ENCODE data around the gene SASH1. TPM values are rescaled to one million over a fixed set of nuclear protein-coding genes. Genes with fewer than 3 reads are reported as not detected.

SASH1 gene
- total RNA-seq, 1 experiment from 2014 or later, result 39.1 TPM

- Histone ChIP-seq H3K4me3 (no peak overlapping the region), H3K9me3 (no peaks in the 10 kb centered on the region), H3K27me3 (no peaks in the 10 kb centered on the region), H3K36me3 (peaks cover 12% of the 10 kb centered on the region)
- no peak for DNase-seq
Measured at GRCh38 chr6:148323344-148323743, 19.3 kb upstream of the SASH1 start.

- Histone ChIP-seq H3K4me3 (no peak overlapping the region), H3K9me3 (no peaks in the 10 kb centered on the region)
- no peak for DNase-seq
Measured at GRCh38 chr6:148324297-148324985, 18.2 kb upstream of the SASH1 start.

GRCh38 chr6:148325316-148326068 is 17.1 kb upstream of the SASH1 start:
- Histone ChIP-seq H3K9me3 (no peaks in the 10 kb centered on the region), H3K4me3 (no peak overlapping the region), H3K36me3 (peaks cover 4% of the 10 kb centered on the region; the same call in 1 of the 2 replicates), H3K27me3 (no peaks in the 10 kb centered on the region)
- no peak for DNase-seq

More at GRCh38 chr6:148324297-148324985, 18.2 kb upstream of the SASH1 start:
- Histone ChIP-seq H3K36me3 (peaks cover 12% of the 10 kb centered on the region), H3K27me3 (no peaks in the 10 kb centered on the region)

- Histone ChIP-seq H3K4me3 (no peak overlapping the region), H3K9me3 (no peaks in the 10 kb centered on the region), H3K27me3 (no peaks in the 10 kb centered on the region), H3K36me3 (no peaks in the 10 kb centered on the region)
- no peak for DNase-seq
Measured at GRCh38 chr6:148328876-148329555, 13.6 kb upstream of the SASH1 start.

GRCh38 chr6:148329596-148330381 is 12.8 kb upstream of the SASH1 start:
- no peaks in the 10 kb centered on the region for H3K9me3 ChIP-seq
- peak; percentile 50 for DNase-seq
- H3K36me3 ChIP-seq, result no peaks in the 10 kb centered on the region
- no peaks in the 10 kb centered on the region for H3K27me3 ChIP-seq
- no peak overlapping the region for H3K4me3 ChIP-seq

GRCh38 chr6:148332088-148332487 is 10.6 kb upstream of the SASH1 start:
- DNase-seq, result no peak
- Histone ChIP-seq H3K27me3 (no peaks in the 10 kb centered on the region), H3K9me3 (no peaks in the 10 kb centered on the region), H3K4me3 (no peak overlapping the region), H3K36me3 (no peaks in the 10 kb centered on the region)

GRCh38 chr6:148336901-148337300 is 5.7 kb upstream of the SASH1 start:
- Histone ChIP-seq H3K36me3 (0 out of 2 replicates have a peak, but pooled peaks cover 3% of the 10 kb centered on the region), H3K4me3 (no peak overlapping the region), H3K9me3 (no peaks in the 10 kb centered on the region), H3K27me3 (no peaks in the 10 kb centered on the region)
- no peak for DNase-seq

- no peak overlapping the region for H3K4me3 ChIP-seq
- 0 out of 2 replicates have a peak, but pooled peaks cover 3% of the 10 kb centered on the region for H3K36me3 ChIP-seq
- H3K9me3 ChIP-seq, result no peaks in the 10 kb centered on the region
- no peaks in the 10 kb centered on the region for H3K27me3 ChIP-seq
- no peak for DNase-seq
Measured at GRCh38 chr6:148339766-148340165, 2.9 kb upstream of the SASH1 start.

GRCh38 chr6:148340586-148341297 is 1.9 kb upstream of the SASH1 start:
- H3K27me3 ChIP-seq, result no peaks in the 10 kb centered on the region
- no peak for DNase-seq
- H3K9me3 ChIP-seq, result no peaks in the 10 kb centered on the region
- H3K4me3 ChIP-seq, result no peak overlapping the region
- peaks cover 3% of the 10 kb centered on the region; the same call in 1 of the 2 replicates for H3K36me3 ChIP-seq

- no peak for DNase-seq
- no peaks in the 10 kb centered on the region for H3K9me3 ChIP-seq
- peak overlapping the region; percentile 53 for H3K4me3 ChIP-seq
- peaks cover 3% of the 10 kb centered on the region; the same call in 1 of the 2 replicates for H3K36me3 ChIP-seq
- H3K27me3 ChIP-seq, result no peaks in the 10 kb centered on the region
Measured at GRCh38 chr6:148342100-148342349, 613 bp upstream of the SASH1 start.

- no peaks in the 10 kb centered on the region for H3K27me3 ChIP-seq
- no peaks in the 10 kb centered on the region; the same call in 1 of the 2 replicates for H3K36me3 ChIP-seq
- peak overlapping the region; percentile 53 for H3K4me3 ChIP-seq
- no peak for DNase-seq
- H3K9me3 ChIP-seq, result no peaks in the 10 kb centered on the region
Measured at GRCh38 chr6:148343047-148343782, 577 bp downstream of the SASH1 start.

GRCh38 chr6:148345176-148345575 is 2.5 kb downstream of the SASH1 start:
- no peak for DNase-seq
- H3K9me3 ChIP-seq, result no peaks in the 10 kb centered on the region
- no peaks in the 10 kb centered on the region for H3K27me3 ChIP-seq
- H3K36me3 ChIP-seq, result no peaks in the 10 kb centered on the region; the same call in 1 of the 2 replicates
- no peak overlapping the region for H3K4me3 ChIP-seq

GRCh38 chr6:148345578-148345977 is 2.9 kb downstream of the SASH1 start:
- no peaks in the 10 kb centered on the region; the same call in 1 of the 2 replicates for H3K36me3 ChIP-seq
- H3K4me3 ChIP-seq, result no peak overlapping the region
- no peak for DNase-seq
- no peaks in the 10 kb centered on the region for H3K9me3 ChIP-seq
- H3K27me3 ChIP-seq, result no peaks in the 10 kb centered on the region

GRCh38 chr6:148346681-148347440 is 4.2 kb downstream of the SASH1 start:
- no peaks in the 10 kb centered on the region for H3K27me3 ChIP-seq
- H3K9me3 ChIP-seq, result no peaks in the 10 kb centered on the region
- no peaks in the 10 kb centered on the region; the same call in 1 of the 2 replicates for H3K36me3 ChIP-seq
- DNase-seq, result no peak
- H3K4me3 ChIP-seq, result no peak overlapping the region
